Measurements from ENCODE around the gene AP5M1. TPM values are rescaled to one million over a fixed set of nuclear protein-coding genes. Genes with fewer than 3 reads are reported as not detected.

The AP5M1 gene
- total and polyA plus RNA-seq, 2 of the 4 experiments (the other 2 are of a cell fraction), result 16.1 to 28.3 TPM

- Histone ChIP-seq H4K5ac (ENCODE audit: low read depth, low read length) (no peak overlapping the region), H2BK15ac (ENCODE audit: low read depth, low read length) (no peak overlapping the region), H3K4me3 (ENCODE audit: insufficient read depth, low read depth, low read length) (no peak overlapping the region), H3K56ac (ENCODE audit: extremely low read depth, insufficient read depth, low read length) (no peak overlapping the region), H3K18ac (ENCODE audit: low read depth, low read length) (no peak overlapping the region), H3K14ac (replicated peaks; ENCODE audit: low read depth, low read length) (no peak overlapping the region), H3K9ac (ENCODE audit: low read depth, low read length) (no peak overlapping the region), H2BK120ac (ENCODE audit: low read depth, low read length) (no peak overlapping the region), H4K20me1 (ENCODE audit: insufficient read depth, low read length) (no peaks in the 10 kb centered on the region), H3K79me1 (ENCODE audit: low read depth in 1 of 2, low read length in 2 of 2) (no peaks in the 10 kb centered on the region), H3K23ac (ENCODE audit: low read depth, low read length) (no peak overlapping the region), H2BK20ac (ENCODE audit: low read depth, low read length) (no peak overlapping the region), H3K9me1 (ENCODE audit: insufficient read depth, low read length) (no peaks in the 10 kb centered on the region), H3K36me3 (ENCODE audit: control insufficient read depth, insufficient read depth, low read length) (no peaks in the 10 kb centered on the region), H2AK5ac (ENCODE audit: low read depth, low read length) (no peak overlapping the region), H3K4me2 (ENCODE audit: low read depth, low read length) (no peak overlapping the region), H3K27ac (ENCODE audit: insufficient read depth, low read length) (no peak overlapping the region), H3K9me3 (ENCODE audit: control insufficient read depth, insufficient read depth, low read length) (no peaks in the 10 kb centered on the region), H4K91ac (ENCODE audit: insufficient read depth, low read depth, low read length) (no peak overlapping the region), H4K8ac (ENCODE audit: low read depth in 2 of 2, low read length in 2 of 2) (no peak overlapping the region), H3K4ac (ENCODE audit: low read depth, low read length) (no peak overlapping the region), H3K4me1 (ENCODE audit: control insufficient read depth, insufficient read depth, low read length) (no peaks in the 10 kb centered on the region), H3K27me3 (ENCODE audit: control insufficient read depth, insufficient read depth, low read length) (peaks cover 2% of the 10 kb centered on the region; the same call in 1 of the 2 replicates), H2BK5ac (ENCODE audit: low read depth, low read length, poor library complexity, severe bottlenecking) (no peak overlapping the region), H2AFZ (replicated peaks; ENCODE audit: low read length, poor library complexity) (no peak overlapping the region), H2AK9ac (replicated peaks; ENCODE audit: low read depth, low read length, poor library complexity) (no peak overlapping the region)
- CTCF ChIA-PET, result no interaction called here
- no CpG with 5 or more reads among the region's 2 CpGs for WGBS, 2 experiments (ENCODE audit: extremely low coverage in 2 of 2, insufficient read length in 1 of 2)
- no TSS peak for BruUV-seq (replicated peaks)
- in situ Hi-C loops (cut with MboI; ENCODE audit: low sequenced_read_pairs), result no loop called here
- intact Hi-C loops (cut with micrococcal nuclease), result no loop called here
- POLR2A ChIA-PET (ENCODE audit: unreplicated experiment), result no interaction called here
- dilution Hi-C loops (cut with HindIII; ENCODE audit: low sequenced_read_pairs, unreplicated experiment), result no loop called here
- ATAC-seq (ENCODE audit: low read depth) (no peak), DNase-seq (no peak)
- TF ChIP-seq, protein P1, sequence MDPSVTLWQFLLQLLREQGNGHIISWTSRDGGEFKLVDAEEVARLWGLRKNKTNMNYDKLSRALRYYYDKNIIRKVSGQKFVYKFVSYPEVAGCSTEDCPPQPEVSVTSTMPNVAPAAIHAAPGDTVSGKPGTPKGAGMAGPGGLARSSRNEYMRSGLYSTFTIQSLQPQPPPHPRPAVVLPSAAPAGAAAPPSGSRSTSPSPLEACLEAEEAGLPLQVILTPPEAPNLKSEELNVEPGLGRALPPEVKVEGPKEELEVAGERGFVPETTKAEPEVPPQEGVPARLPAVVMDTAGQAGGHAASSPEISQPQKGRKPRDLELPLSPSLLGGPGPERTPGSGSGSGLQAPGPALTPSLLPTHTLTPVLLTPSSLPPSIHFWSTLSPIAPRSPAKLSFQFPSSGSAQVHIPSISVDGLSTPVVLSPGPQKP (IDR thresholded peaks at IDR 0.05; ENCODE audit: borderline replicate concordance, low read depth, low read length), result no peak
- TF ChIP-seq MXI1 (IDR thresholded peaks at IDR 0.05; ENCODE audit: borderline replicate concordance, low read depth, low read length), result no peak
- TF ChIP-seq RFX5 (IDR thresholded peaks at IDR 0.05; ENCODE audit: low read depth, low read length), result no peak
- no peak for TF ChIP-seq MAFK (IDR thresholded peaks at IDR 0.05; ENCODE audit: low read depth, low read length)
- no peak for TF ChIP-seq CHD1 (IDR thresholded peaks at IDR 0.05; ENCODE audit: low read depth, low read length)
- no peak for TF ChIP-seq NFE2L2 (IDR thresholded peaks at IDR 0.05; ENCODE audit: low read depth, low read length)
- TF ChIP-seq BHLHE40 (IDR thresholded peaks at IDR 0.05; ENCODE audit: low read depth, low read length), result no peak
- TF ChIP-seq SMC3 (IDR thresholded peaks at IDR 0.05; ENCODE audit: low read depth, low read length), result no peak
- TF ChIP-seq CEBPB (IDR thresholded peaks at IDR 0.05; ENCODE audit: low read depth, low read length), result no peak
- TF ChIP-seq RAD21 (IDR thresholded peaks at IDR 0.05; ENCODE audit: low read length), result no peak
- TF ChIP-seq RCOR1 (IDR thresholded peaks at IDR 0.05; ENCODE audit: insufficient replicate concordance, low read length), result no peak
- TF ChIP-seq FOS (IDR thresholded peaks at IDR 0.05; ENCODE audit: low read depth, low read length), result no peak
- TF ChIP-seq POLR2A (IDR thresholded peaks at IDR 0.05; ENCODE audit: low read depth, low read length), result no peak
- no peak for TF ChIP-seq MAZ (IDR thresholded peaks at IDR 0.05; ENCODE audit: borderline replicate concordance, low read depth, low read length)
- TF ChIP-seq, protein P2, sequence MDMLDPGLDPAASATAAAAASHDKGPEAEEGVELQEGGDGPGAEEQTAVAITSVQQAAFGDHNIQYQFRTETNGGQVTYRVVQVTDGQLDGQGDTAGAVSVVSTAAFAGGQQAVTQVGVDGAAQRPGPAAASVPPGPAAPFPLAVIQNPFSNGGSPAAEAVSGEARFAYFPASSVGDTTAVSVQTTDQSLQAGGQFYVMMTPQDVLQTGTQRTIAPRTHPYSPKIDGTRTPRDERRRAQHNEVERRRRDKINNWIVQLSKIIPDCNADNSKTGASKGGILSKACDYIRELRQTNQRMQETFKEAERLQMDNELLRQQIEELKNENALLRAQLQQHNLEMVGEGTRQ (IDR thresholded peaks at IDR 0.05; ENCODE audit: low read depth, low read length), result no peak
- TF ChIP-seq, protein P3, sequence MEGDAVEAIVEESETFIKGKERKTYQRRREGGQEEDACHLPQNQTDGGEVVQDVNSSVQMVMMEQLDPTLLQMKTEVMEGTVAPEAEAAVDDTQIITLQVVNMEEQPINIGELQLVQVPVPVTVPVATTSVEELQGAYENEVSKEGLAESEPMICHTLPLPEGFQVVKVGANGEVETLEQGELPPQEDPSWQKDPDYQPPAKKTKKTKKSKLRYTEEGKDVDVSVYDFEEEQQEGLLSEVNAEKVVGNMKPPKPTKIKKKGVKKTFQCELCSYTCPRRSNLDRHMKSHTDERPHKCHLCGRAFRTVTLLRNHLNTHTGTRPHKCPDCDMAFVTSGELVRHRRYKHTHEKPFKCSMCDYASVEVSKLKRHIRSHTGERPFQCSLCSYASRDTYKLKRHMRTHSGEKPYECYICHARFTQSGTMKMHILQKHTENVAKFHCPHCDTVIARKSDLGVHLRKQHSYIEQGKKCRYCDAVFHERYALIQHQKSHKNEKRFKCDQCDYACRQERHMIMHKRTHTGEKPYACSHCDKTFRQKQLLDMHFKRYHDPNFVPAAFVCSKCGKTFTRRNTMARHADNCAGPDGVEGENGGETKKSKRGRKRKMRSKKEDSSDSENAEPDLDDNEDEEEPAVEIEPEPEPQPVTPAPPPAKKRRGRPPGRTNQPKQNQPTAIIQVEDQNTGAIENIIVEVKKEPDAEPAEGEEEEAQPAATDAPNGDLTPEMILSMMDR (conservative IDR thresholded peaks at IDR 0.05; ENCODE audit: low read depth, low read length), result no peak
These were observed 78.0 kb downstream of the AP5M1 start for GRCh38 chr14:57346741-57347140.
